RWPE2 (cell line): ENCODE results near the gene ZNF433.

Experiments
- ATAC-seq: fragments of 200-7000 bp; cut with Tn5 transposase; 3 replicates; pipeline ENCODE4 v1.9.1; 2021; ENCODE audit warnings: low read depth
- DNase-seq: peaks from one replicate; pipeline ENCODE4 v3.0.0-alpha.2; 2020; ENCODE audit warnings: low spot score
- H3K27ac ChIP-seq: fragments of 450-650 bp; 2 replicates; pipeline ENCODE4 v1.5.1; 2017; ENCODE audit warnings: mild to moderate bottlenecking; ENCODE audit not compliant: poor library complexity, severe bottlenecking
- H3K27me3 ChIP-seq: fragments of 250-450 bp; sonication (Bioruptor Pico); 2 replicates; pipeline ENCODE4 v1.5.1; 2021; ENCODE audit warnings: mild to moderate bottlenecking, moderate library complexity; ENCODE audit not compliant: insufficient read depth, poor library complexity, severe bottlenecking
- H3K36me3 ChIP-seq: fragments of 250-450 bp; sonication (Bioruptor Pico); 2 replicates; pipeline ENCODE4 v1.5.1; 2020; ENCODE audit warnings: low read depth, mild to moderate bottlenecking, moderate library complexity
- H3K4me1 ChIP-seq: fragments of 250-450 bp; sonication (Bioruptor Pico); 2 replicates; pipeline ENCODE4 v1.5.1; 2021; ENCODE audit warnings: mild to moderate bottlenecking, moderate library complexity; ENCODE audit not compliant: insufficient read depth, poor library complexity, severe bottlenecking
- H3K4me3 ChIP-seq: fragments of 250-450 bp; sonication (Bioruptor Pico); 2 replicates; pipeline ENCODE4 v1.5.1; 2021; ENCODE audit warnings: mild to moderate bottlenecking, moderate library complexity; ENCODE audit not compliant: severe bottlenecking
- H3K9me3 ChIP-seq: fragments of 250-450 bp; sonication (Bioruptor Pico); 2 replicates; pipeline ENCODE4 v1.5.1; 2021; ENCODE audit warnings: mild to moderate bottlenecking, moderate library complexity; ENCODE audit not compliant: severe bottlenecking
- CTCF ChIP-seq: fragments of 450-650 bp; IDR thresholded peaks from one replicate; pipeline ENCODE4 v1.5.1; 2017; ENCODE audit warnings: mild to moderate bottlenecking, moderate library complexity; ENCODE audit not compliant: poor library complexity, severe bottlenecking

ZNF433 gene

DNA sequence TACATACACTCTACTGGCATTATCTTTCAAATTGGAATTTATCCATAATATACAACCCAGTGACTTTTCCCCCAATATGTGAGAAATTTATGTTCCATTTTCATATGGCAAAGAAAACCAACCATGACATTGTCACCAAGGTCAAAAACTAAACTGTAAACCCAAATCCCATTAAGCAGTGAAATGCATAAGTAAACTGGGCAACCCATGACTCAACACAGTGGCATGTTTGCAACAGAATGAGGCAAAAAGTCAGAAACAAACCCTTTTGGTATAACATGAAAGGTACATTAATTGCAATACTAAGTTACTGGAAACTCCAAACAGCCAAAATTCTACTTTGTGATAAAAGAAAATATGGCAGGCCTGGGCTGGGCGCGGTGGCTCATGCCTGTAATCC is 12.4 kb upstream of the ZNF433 start:
- Histone ChIP-seq H3K9me3 (peaks cover 15% of the 10 kb centered on the region), H3K4me3 (no peak overlapping the region), H3K36me3 (peaks cover 26% of the 10 kb centered on the region; the same call in 1 of the 2 replicates), H3K27me3 (no peaks in the 10 kb centered on the region), H3K27ac (no peak overlapping the region), H3K4me1 (peaks cover 2% of the 10 kb centered on the region)
- no peak for TF ChIP-seq CTCF
- DNase-seq (no peak), ATAC-seq (no peak)

- ATAC-seq (no peak), DNase-seq (no peak)
- H3K4me3 ChIP-seq = no peak overlapping the region
- H3K4me1 ChIP-seq = no peaks in the 10 kb centered on the region
- TF ChIP-seq CTCF = no peak
- H3K27ac ChIP-seq = no peak overlapping the region
- peaks cover 17% of the 10 kb centered on the region for H3K9me3 ChIP-seq
- H3K36me3 ChIP-seq = peaks cover 26% of the 10 kb centered on the region; the same call in 1 of the 2 replicates
- no peaks in the 10 kb centered on the region for H3K27me3 ChIP-seq
Observed at GRCh38 chr19:12043752-12044422, 8.4 kb upstream of the ZNF433 start.

DNA sequence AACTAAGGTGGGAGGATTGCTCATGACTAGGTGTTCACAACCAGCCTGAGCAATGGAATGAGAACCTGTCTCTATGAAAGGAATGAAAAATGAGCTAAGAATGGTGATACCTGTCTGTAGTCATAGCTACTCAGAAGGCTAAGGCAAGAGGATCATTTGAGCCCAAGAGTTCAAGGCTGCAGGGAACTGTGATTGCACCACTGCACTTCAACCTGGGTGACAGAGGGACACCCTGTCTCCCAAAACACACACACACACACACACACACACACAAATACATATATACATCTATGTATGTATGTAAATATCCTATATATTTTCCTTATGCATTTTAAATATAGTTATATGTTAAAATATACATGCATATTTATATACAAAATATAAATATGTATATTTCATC is 7.4 kb upstream of the ZNF433 start:
- TF ChIP-seq CTCF = no peak
- H3K36me3 ChIP-seq = peaks cover 26% of the 10 kb centered on the region; the same call in 1 of the 2 replicates
- H3K27ac ChIP-seq = no peak overlapping the region
- no peak overlapping the region for H3K4me3 ChIP-seq
- ATAC-seq = no peak
- no peaks in the 10 kb centered on the region for H3K4me1 ChIP-seq
- H3K9me3 ChIP-seq = peaks cover 17% of the 10 kb centered on the region
- DNase-seq = no peak
- no peaks in the 10 kb centered on the region for H3K27me3 ChIP-seq

GRCh38 chr19:12034620-12035019 is 859 bp downstream of the ZNF433 start:
- no peak for DNase-seq
- no peak for TF ChIP-seq CTCF
- no peaks in the 10 kb centered on the region for H3K4me1 ChIP-seq
- peak overlapping the region; percentile 85 for H3K4me3 ChIP-seq
- no peaks in the 10 kb centered on the region for H3K27me3 ChIP-seq
- no peak overlapping the region for H3K27ac ChIP-seq
- H3K36me3 ChIP-seq = no peaks in the 10 kb centered on the region
- no peaks in the 10 kb centered on the region for H3K9me3 ChIP-seq
- ATAC-seq = no peak

GRCh38 chr19:12034198-12034597 is 1.3 kb downstream of the ZNF433 start:
- Histone ChIP-seq H3K36me3 (no peaks in the 10 kb centered on the region), H3K27ac (no peak overlapping the region), H3K27me3 (no peaks in the 10 kb centered on the region), H3K9me3 (no peaks in the 10 kb centered on the region), H3K4me1 (no peaks in the 10 kb centered on the region), H3K4me3 (peak overlapping the region; percentile 85)
- no peak for DNase-seq
- no peak for TF ChIP-seq CTCF
- no peak for ATAC-seq
